HepG2 (cell line): ENCODE measurements around the gene FRMD3. TPM values are rescaled to one million over a fixed set of nuclear protein-coding genes. Genes with fewer than 3 reads are reported as not detected.

Experiments used
- ATAC-seq: fragments of 200-7000 bp; cut with Tn5 transposase; 3 replicates; pipeline ENCODE4 v1.9.1; 2020; ENCODE audit warnings: mild to moderate bottlenecking, moderate library complexity
- BruUV-seq: library from RNA; stranded (reverse); fragments of 400-500 nt; replicated peaks from 2 replicates; lab custom pipeline; 2021; lab: Mats Ljungman, UMichigan
- CTCF ChIA-PET: fragments of 300-600 bp; formaldehyde crosslinking; extraction: SDS; loops from one replicate; lab custom pipeline; 2021; ENCODE audit warnings: low total read pairs, inconsistent platforms, low intra/inter-chr PET ratio; lab: Yijun Ruan, JAX
- POLR2A ChIA-PET: fragments of 350-600 bp; sonication (Branson Sonifier 250); formaldehyde crosslinking; loops from one replicate; lab custom pipeline; 2020; ENCODE audit warnings: antibody characterized with exemption, inconsistent platforms; lab: Yijun Ruan, JAX
- DNase-seq: peaks from one replicate; pipeline ENCODE4 v3.0.0-alpha.2; 2015; ENCODE audit warnings: low spot score
- FAIRE-seq: peaks from 3 replicates; lab custom pipeline; 2011; peaks lifted over from hg19 to GRCh38; lab: Jason Lieb, UNC
- H2AFZ ChIP-seq: one replicate; pipeline ENCODE4 v1.6.1; 2011; ENCODE audit warnings: low read length, inconsistent platforms
- H3K27ac ChIP-seq: fragments of 300-600 bp; 3 replicates; pipeline ENCODE4 v1.8.0; 2011; ENCODE audit warnings: mixed run types, mild to moderate bottlenecking, mixed read lengths, low read length, inconsistent platforms; ENCODE audit not compliant: insufficient read depth; ENCODE audit errors: extremely low read length
- H3K27me3 ChIP-seq, 2 experiments: fragments of 200-600 bp in 1 of 2; 2 replicates in 1 of 2; 3 replicates in 1 of 2; pipeline versions ENCODE4 v1.6.0 to v1.8.0; 2011; ENCODE audit warnings: low read length in 2 of 2, mild to moderate bottlenecking in 2 of 2, moderate library complexity in 2 of 2, inconsistent platforms in 1 of 2; ENCODE audit not compliant: insufficient read depth in 2 of 2, control insufficient read depth in 1 of 2
- H3K36me3 ChIP-seq, 2 experiments: fragments of 200-600 bp in 1 of 2; replicated peaks in 1 of 2; 2 replicates in 1 of 2; 3 replicates in 1 of 2; pipeline versions ENCODE4 v1.5.1 to v1.8.0; 2011; ENCODE audit warnings: low read length in 2 of 2, inconsistent platforms in 1 of 2; ENCODE audit not compliant: insufficient read depth in 2 of 2, control insufficient read depth in 1 of 2
- H3K4me1 ChIP-seq: 2 replicates; pipeline ENCODE4 v1.5.1; 2012; ENCODE audit warnings: low read length, inconsistent platforms; ENCODE audit not compliant: insufficient read depth
- H3K4me2 ChIP-seq: 2 replicates; pipeline ENCODE4 v1.6.0; 2011; ENCODE audit warnings: low read depth, low read length, inconsistent platforms
- H3K4me3 ChIP-seq, 3 experiments: fragments of 200-600 bp in 1 of 3; sonication (generic), shearing (Covaris generic) in 1 of 3; replicated peaks in 1 of 3; 2 replicates each; pipeline ENCODE4 v1.5.1; 2011 to 2016; ENCODE audit warnings: low read length in 3 of 3, inconsistent platforms in 2 of 3, low read depth in 2 of 3, mild to moderate bottlenecking in 2 of 3, control low read depth in 1 of 3, mixed read lengths in 1 of 3; ENCODE audit not compliant: insufficient read depth in 1 of 3
- H3K79me2 ChIP-seq: one replicate; pipeline ENCODE4 v1.6.1; 2011; ENCODE audit warnings: low read length, inconsistent platforms; ENCODE audit not compliant: insufficient read depth
- H3K9ac ChIP-seq: 2 replicates; pipeline ENCODE4 v1.6.0; 2011; ENCODE audit warnings: mild to moderate bottlenecking, low read depth, low read length, inconsistent platforms; ENCODE audit not compliant: insufficient read depth
- H3K9me3 ChIP-seq: 2 replicates; pipeline ENCODE4 v1.5.1; 2012; ENCODE audit warnings: mild to moderate bottlenecking, low read length
- H4K20me1 ChIP-seq: 2 replicates; pipeline ENCODE4 v1.6.0; 2011; ENCODE audit warnings: inconsistent platforms, mild to moderate bottlenecking, low read length, moderate library complexity; ENCODE audit not compliant: insufficient read depth
- DR1 ChIP-seq: sonication (generic); formaldehyde crosslinking; IDR thresholded peaks from 2 replicates; pipeline ENCODE4 v1.8.0; 2021; ENCODE audit warnings: mild to moderate bottlenecking, missing genetic modification reagents, inconsistent platforms
- KLF16 ChIP-seq, 2 experiments: sonication (generic) in 1 of 2; formaldehyde crosslinking in 1 of 2; IDR thresholded peaks; 2 replicates each; pipeline versions ENCODE4 v1.6.1 to v1.8.0; 2016 to 2023; ENCODE audit warnings: missing genetic modification reagents in 2 of 2, missing compliant biosample characterization in 1 of 2
- NR2C2 ChIP-seq: sonication (generic); formaldehyde crosslinking; IDR thresholded peaks from 2 replicates; pipeline ENCODE4 v1.4.0; 2020; ENCODE audit warnings: missing genetic modification reagents, mild to moderate bottlenecking, moderate library complexity, borderline replicate concordance
- RARA ChIP-seq: IDR thresholded peaks from 2 replicates; pipeline ENCODE4 v1.6.1; 2016; ENCODE audit warnings: missing genetic modification reagents, missing compliant biosample characterization
- SMC3 ChIP-seq: IDR thresholded peaks from 2 replicates; pipeline ENCODE4 v1.6.1; 2011; ENCODE audit warnings: low read length, improper control_type of control experiment
- TMF1 ChIP-seq: sonication (generic); formaldehyde crosslinking; IDR thresholded peaks from 2 replicates; pipeline ENCODE4 v1.8.1; 2022; ENCODE audit warnings: low read depth, missing genetic modification reagents
- ZNF503 ChIP-seq: sonication (generic); formaldehyde crosslinking; IDR thresholded peaks from 2 replicates; pipeline ENCODE4 v1.4.0; 2020; ENCODE audit warnings: missing genetic modification reagents
- ZNF678 ChIP-seq: sonication (generic); formaldehyde crosslinking; IDR thresholded peaks from 2 replicates; pipeline ENCODE4 v1.4.0; 2020; ENCODE audit warnings: mild to moderate bottlenecking, missing genetic modification reagents
- ZNF768 ChIP-seq: sonication (generic); formaldehyde crosslinking; IDR thresholded peaks from 2 replicates; pipeline ENCODE4 v1.4.0; 2020; ENCODE audit warnings: missing genetic modification reagents
- ZNF800 ChIP-seq: sonication (generic); formaldehyde crosslinking; IDR thresholded peaks from 2 replicates; pipeline ENCODE4 v1.4.0; 2020; ENCODE audit warnings: missing genetic modification reagents
- WGBS: methylation state at CpG from one replicate; pipeline ENCODE4 v1.1.6; 2017; ENCODE audit warnings: low lambda C conversion rate; 5-methylcytosine and 5-hydroxymethylcytosine counted together
- in situ Hi-C: cut with HindIII; loops from 2 replicates; pipeline ENCODE4 v1.10.0; 2017; ENCODE audit warnings: low pct_unique_long_range_greater_than_20kb; ENCODE audit not compliant: extremely low pct_ligation_motif_present
- intact Hi-C: fragments of 100-400 bp; cut with micrococcal nuclease; formaldehyde crosslinking; loops from one replicate; pipeline ENCODE4 v1.10.0; 2022; ENCODE audit not compliant: unreplicated experiment
- polyA plus RNA-seq, 8 experiments: library from polyadenylated mRNA; depleted of rRNA in 3 of 8; stranded (reverse) in 7 of 8; unstranded in 1 of 8; fragments of >200 nt; fragmentation: Illumina TruSeq in 4 of 8; extraction: Trizol in 4 of 8; gene quantifications; 2 replicates each; pipeline versions ENCODE4 v1.2.1 to v1.2.3, GENCODE V29; 2011 to 2016; ENCODE audit warnings: low read depth in 4 of 8, missing spikeins in 1 of 8, mixed read lengths in 1 of 8; ENCODE audit not compliant: insufficient read depth in 1 of 8
- total RNA-seq, 5 experiments: library from RNA; depleted of rRNA; stranded (reverse); fragments of >200 nt; fragmentation: Illumina TruSeq; extraction: Trizol; gene quantifications; 2 replicates each; pipeline ENCODE4 v1.2.3, GENCODE V29; 2016; ENCODE audit warnings: low read depth in 1 of 5

FRMD3 gene
- total and polyA plus RNA-seq, 2 of the 13 experiments (the other 11 are each of a cell fraction or from before 2014, with no cell fraction given): 3.2 to 7.7 TPM

GRCh38 chr9:83582029-83582428 is 43.8 kb upstream of the FRMD3 start (continued):
- no peak for TF ChIP-seq ZNF503 (CRISPR knock-in tag)

- WGBS: 85% methylated on average over 1 of the region's 1 CpG
- no peak overlapping the region for H2AFZ ChIP-seq
- H3K4me1 ChIP-seq: 0 out of 2 replicates have a peak, but pooled peaks cover 10% of the 10 kb centered on the region
- H4K20me1 ChIP-seq: no peaks in the 10 kb centered on the region
- H3K9ac ChIP-seq: no peak overlapping the region
- CTCF ChIA-PET: no interaction called here
- DNase-seq (no peak), ATAC-seq (no peak), FAIRE-seq (no peak)
- TF ChIP-seq TMF1 (CRISPR knock-in tag) (no peak), KLF16 (CRISPR knock-in tag; IDR thresholded peaks at IDR 0.05) (no peak), ZNF800 (no peak), DR1 (CRISPR knock-in tag) (no peak), RARA (CRISPR knock-in tag) (no peak), ZNF768 (CRISPR knock-in tag) (no peak), NR2C2 (CRISPR knock-in tag) (no peak), ZNF678 (CRISPR knock-in tag) (no peak), SMC3 (no peak)
- no peak overlapping the region for H3K4me3 ChIP-seq
- H3K27me3 ChIP-seq: no peaks in the 10 kb centered on the region
- no TSS peak for BruUV-seq
- H3K79me2 ChIP-seq: no peaks in the 10 kb centered on the region
- POLR2A ChIA-PET: no interaction called here
- in situ Hi-C loops (no loop called here), intact Hi-C loops (no loop called here)
- no peak overlapping the region for H3K4me2 ChIP-seq
- no peaks in the 10 kb centered on the region for H3K9me3 ChIP-seq
- no peaks in the 10 kb centered on the region for H3K36me3 ChIP-seq
- H3K27ac ChIP-seq: no peak overlapping the region
Observed at GRCh38 chr9:83574482-83574881, 36.3 kb upstream of the FRMD3 start.
